H1 (cell line): ENCODE measurements around the gene PLTP. TPM values are rescaled to one million over a fixed set of nuclear protein-coding genes. Genes with fewer than 3 reads are reported as not detected.

Experiments used
- CTCF ChIA-PET: fragments of 300-600 bp; sonication (Branson Sonifier 250); formaldehyde crosslinking; loops from one replicate; lab custom pipeline; 2021; ENCODE audit not compliant: partially characterized antibody; lab: Charles Lee
- POLR2A ChIA-PET: fragments of 300-600 bp; sonication (Branson Sonifier 250); formaldehyde crosslinking; loops from one replicate; lab custom pipeline; 2021; ENCODE audit warnings: inconsistent platforms; ENCODE audit not compliant: partially characterized antibody; lab: Charles Lee
- DNase-seq, 2 experiments: peaks; one replicate each; pipeline versions ENCODE4 v3.0.0 to v3.0.0-alpha.2; 2010 to 2022; ENCODE audit warnings: low spot score in 2 of 2, low read depth in 1 of 2, mixed read lengths in 1 of 2
- FAIRE-seq: peaks from 2 replicates; lab custom pipeline; 2011; peaks lifted over from hg19 to GRCh38; lab: Jason Lieb, UNC
- H2AFZ ChIP-seq: 2 replicates; pipeline ENCODE4 v1.8.1; 2012; ENCODE audit warnings: low read length, inconsistent platforms
- H2AK5ac ChIP-seq: 2 replicates; pipeline ENCODE4 v1.6.1; 2013; ENCODE audit warnings: low read depth, low read length
- H2BK120ac ChIP-seq: replicated peaks from 2 replicates; pipeline ENCODE3; 2013; ENCODE audit warnings: low read depth, low read length, inconsistent platforms
- H2BK12ac ChIP-seq: 2 replicates; pipeline ENCODE4 v1.6.1; 2013; ENCODE audit warnings: low read depth, low read length
- H2BK15ac ChIP-seq: 2 replicates; pipeline ENCODE4 v1.6.1; 2013; ENCODE audit warnings: low read length
- H2BK20ac ChIP-seq: 2 replicates; pipeline ENCODE4 v1.6.1; 2013; ENCODE audit warnings: low read length
- H2BK5ac ChIP-seq: 2 replicates; pipeline ENCODE4 v1.6.1; 2013; ENCODE audit warnings: low read depth, low read length
- H3K14ac ChIP-seq: 2 replicates; pipeline ENCODE4 v1.6.1; 2013; ENCODE audit warnings: inconsistent platforms; ENCODE audit not compliant: insufficient read length
- H3K18ac ChIP-seq: 2 replicates; pipeline ENCODE4 v1.6.1; 2013; ENCODE audit warnings: low read length; ENCODE audit errors: extremely low read depth
- H3K23ac ChIP-seq: 2 replicates; pipeline ENCODE4 v1.6.1; 2013; ENCODE audit warnings: inconsistent platforms; ENCODE audit not compliant: insufficient read length
- H3K23me2 ChIP-seq: 2 replicates; pipeline ENCODE4 v1.6.1; 2013; ENCODE audit warnings: low read depth, low read length
- H3K27ac ChIP-seq: 2 replicates; pipeline ENCODE4 v1.6.1; 2011; ENCODE audit warnings: low read depth, low read length, inconsistent platforms
- H3K27me3 ChIP-seq, 4 experiments: replicated peaks in 1 of 4; 1 replicate in 1 of 4; 2 replicates in 3 of 4; pipeline versions ENCODE4 v1.6.1 to v1.8.1; 2011 to 2013; ENCODE audit warnings: low read length in 3 of 4, mild to moderate bottlenecking in 3 of 4, inconsistent platforms in 2 of 4, mixed read lengths in 2 of 4, moderate library complexity in 1 of 4; ENCODE audit not compliant: control insufficient read depth in 3 of 4, insufficient read depth in 3 of 4; ENCODE audit errors: extremely low read depth in 1 of 4
- H3K36me3 ChIP-seq, 4 experiments: 2 replicates each; pipeline versions ENCODE4 v1.6.1 to v1.8.1; 2011 to 2013; ENCODE audit warnings: mild to moderate bottlenecking in 4 of 4, low read length in 3 of 4, moderate library complexity in 2 of 4, control low read depth in 1 of 4, inconsistent platforms in 1 of 4; ENCODE audit not compliant: insufficient read depth in 4 of 4, control insufficient read depth in 2 of 4
- H3K4ac ChIP-seq: replicated peaks from 2 replicates; pipeline ENCODE3; 2013; ENCODE audit warnings: low read length, low read depth, mixed read lengths, inconsistent platforms; ENCODE audit not compliant: insufficient read length
- H3K4me1 ChIP-seq, 4 experiments: replicated peaks in 1 of 4; 1 replicate in 1 of 4; 2 replicates in 3 of 4; pipeline versions ENCODE4 v1.6.1 to v1.8.1; 2011 to 2013; ENCODE audit warnings: low read length in 3 of 4, inconsistent platforms in 2 of 4, mixed read lengths in 1 of 4; ENCODE audit not compliant: insufficient read depth in 4 of 4, control insufficient read depth in 3 of 4
- H3K4me2 ChIP-seq, 2 experiments: 2 replicates each; pipeline versions ENCODE4 v1.6.1 to v1.8.1; 2011 to 2013; ENCODE audit warnings: low read depth in 2 of 2, low read length in 2 of 2, control low read depth in 1 of 2, inconsistent platforms in 1 of 2, mild to moderate bottlenecking in 1 of 2; ENCODE audit not compliant: insufficient read depth in 1 of 2
- H3K4me3 ChIP-seq, 4 experiments: fragments of 200-600, 300-600 bp in 1 of 4; sonication (generic), shearing (Covaris generic), sonication (Bioruptor Twin) in 1 of 4; 2 replicates each; pipeline versions ENCODE4 v1.5.1 to v1.8.1; 2011 to 2016; ENCODE audit warnings: low read length in 4 of 4, low read depth in 3 of 4, control low read depth in 2 of 4, inconsistent platforms in 2 of 4, mild to moderate bottlenecking in 2 of 4, mixed read lengths in 1 of 4, moderate library complexity in 1 of 4; ENCODE audit not compliant: insufficient read depth in 2 of 4; ENCODE audit errors: extremely low read depth in 1 of 4
- H3K56ac ChIP-seq: replicated peaks from 2 replicates; pipeline ENCODE3; 2013; ENCODE audit warnings: low read depth, mild to moderate bottlenecking, mixed read lengths, low read length, inconsistent platforms; ENCODE audit not compliant: insufficient read length
- H3K79me1 ChIP-seq: 2 replicates; pipeline ENCODE4 v1.6.1; 2013; ENCODE audit warnings: low read depth, low read length, control low read depth
- H3K79me2 ChIP-seq, 2 experiments: 2 replicates each; pipeline versions ENCODE4 v1.6.1 to v1.8.1; 2012 to 2013; ENCODE audit warnings: low read length in 2 of 2, mild to moderate bottlenecking in 2 of 2, inconsistent platforms in 1 of 2; ENCODE audit not compliant: insufficient read depth in 2 of 2, control insufficient read depth in 1 of 2
- H3K9ac ChIP-seq, 4 experiments: replicated peaks in 1 of 4; 1 replicate in 1 of 4; 2 replicates in 3 of 4; pipeline versions ENCODE4 v1.6.1 to v1.8.1; 2011 to 2013; ENCODE audit warnings: low read depth in 3 of 4, low read length in 3 of 4, control low read depth in 2 of 4, mild to moderate bottlenecking in 2 of 4, moderate library complexity in 2 of 4, inconsistent platforms in 1 of 4; ENCODE audit errors: extremely low read depth in 1 of 4
- H3K9me3 ChIP-seq, 2 experiments: 2 replicates each; pipeline versions ENCODE4 v1.6.1 to v1.8.1; 2012 to 2013; ENCODE audit warnings: mild to moderate bottlenecking in 2 of 2, moderate library complexity in 2 of 2, control low read depth in 1 of 2, inconsistent platforms in 1 of 2, low read depth in 1 of 2, low read length in 1 of 2, mixed read lengths in 1 of 2; ENCODE audit not compliant: insufficient read depth in 2 of 2
- H4K20me1 ChIP-seq, 2 experiments: replicated peaks in 1 of 2; 2 replicates each; pipeline versions ENCODE3 to v1.8.1; 2011 to 2013; ENCODE audit warnings: inconsistent platforms in 2 of 2, low read length in 2 of 2, mild to moderate bottlenecking in 1 of 2; ENCODE audit not compliant: insufficient read depth in 2 of 2, control insufficient read depth in 1 of 2
- H4K5ac ChIP-seq: 2 replicates; pipeline ENCODE4 v1.6.1; 2013; ENCODE audit warnings: low read length, low read depth, mixed read lengths, inconsistent platforms; ENCODE audit not compliant: insufficient read length
- H4K8ac ChIP-seq: 2 replicates; pipeline ENCODE4 v1.8.0; 2013; ENCODE audit warnings: mild to moderate bottlenecking, moderate library complexity, low read length, inconsistent platforms; ENCODE audit not compliant: insufficient read depth; ENCODE audit errors: extremely low read depth
- H4K91ac ChIP-seq: replicated peaks from 2 replicates; pipeline ENCODE3; 2013; ENCODE audit warnings: low read length, mixed read lengths, inconsistent platforms; ENCODE audit not compliant: insufficient read length
- BACH1 ChIP-seq: IDR thresholded peaks from 2 replicates; pipeline ENCODE4 v1.6.1; 2012; ENCODE audit warnings: low read length, improper control_type of control experiment
- CTBP2 ChIP-seq: IDR thresholded peaks from 2 replicates; pipeline ENCODE4 v1.7.0; 2011; ENCODE audit warnings: borderline replicate concordance, mild to moderate bottlenecking, moderate library complexity, mixed read lengths, low read length; ENCODE audit not compliant: insufficient read depth, insufficient read length
- FOSL1 ChIP-seq: IDR thresholded peaks from 2 replicates; pipeline ENCODE4 v1.6.1; 2011; ENCODE audit warnings: mild to moderate bottlenecking, low read depth, low read length, moderate library complexity; ENCODE audit not compliant: insufficient read depth
- GTF2F1 ChIP-seq: IDR thresholded peaks from 2 replicates; pipeline ENCODE4 v1.6.1; 2012; ENCODE audit warnings: low read depth, low read length, improper control_type of control experiment, borderline replicate concordance
- KDM4A ChIP-seq: IDR thresholded peaks from one replicate; pipeline ENCODE4 v1.7.1; 2012; ENCODE audit warnings: low read depth, mild to moderate bottlenecking, moderate library complexity, low read length, inconsistent platforms; ENCODE audit not compliant: severe bottlenecking
- RBBP5 ChIP-seq: IDR thresholded peaks from 2 replicates; pipeline ENCODE4 v1.7.1; 2012; ENCODE audit warnings: low read depth, mild to moderate bottlenecking, inconsistent platforms, low read length, moderate library complexity, borderline replicate concordance
- RNF2 ChIP-seq: fragments of 200-900, 300-1000 bp; sonication (generic); IDR thresholded peaks from 2 replicates; pipeline ENCODE4 v1.7.1; 2016; ENCODE audit warnings: borderline replicate concordance, low read depth, mild to moderate bottlenecking, antibody characterized with exemption, low read length; ENCODE audit not compliant: poor library complexity, severe bottlenecking; ENCODE audit errors: missing control alignments
- SIN3A ChIP-seq, 2 experiments: IDR thresholded peaks in 1 of 2; conservative IDR thresholded peaks in 1 of 2; 2 replicates each; pipeline ENCODE4 v1.6.1; 2011 to 2012; ENCODE audit warnings: low read length in 2 of 2, improper control_type of control experiment in 1 of 2, low read depth in 1 of 2, mild to moderate bottlenecking in 1 of 2
- SRF ChIP-seq: IDR thresholded peaks from 2 replicates; pipeline ENCODE4 v1.6.1; 2011; ENCODE audit warnings: mild to moderate bottlenecking, low read depth, low read length, moderate library complexity
- TCF12 ChIP-seq: IDR thresholded peaks from 2 replicates; pipeline ENCODE4 v1.6.1; 2011; ENCODE audit warnings: low read depth, mild to moderate bottlenecking, low read length
- TEAD4 ChIP-seq: IDR thresholded peaks from 2 replicates; pipeline ENCODE4 v1.6.1; 2012; ENCODE audit warnings: low read depth, low read length, inconsistent platforms, mixed read lengths
- WGBS, 2 experiments: shearing (Covaris generic) in 1 of 2; methylation state at CpG; one replicate each; pipeline versions ENCODE4 v1.1.6 to v1.1.7; 2013 to 2015; ENCODE audit warnings: low lambda C conversion rate in 2 of 2, mixed read lengths in 2 of 2, inconsistent platforms in 1 of 2, low coverage in 1 of 2, missing lambda C conversion rate in 1 of 2; ENCODE audit not compliant: insufficient replicate concordance in 2 of 2, insufficient coverage in 1 of 2, insufficient read length in 1 of 2; ENCODE audit errors: extremely low coverage in 1 of 2, missing lambda C conversion rate in 1 of 2; 5-methylcytosine and 5-hydroxymethylcytosine counted together
- polyA plus RNA-seq, 7 experiments: library from polyadenylated mRNA; depleted of rRNA in 3 of 7; stranded (reverse) in 5 of 7; unstranded in 2 of 7; fragments of >200 nt in 5 of 7; fragments of 200-250 nt in 2 of 7; gene quantifications; 1 replicate in 5 of 7; 2 replicates in 1 of 7; 4 replicates in 1 of 7; pipeline versions ENCODE4 v1.2.1 to v1.2.3, GENCODE V29; 2011 to 2013; ENCODE audit warnings: missing spikeins in 2 of 7, mixed read lengths in 2 of 7
- total RNA-seq: library from RNA; stranded (reverse); fragmentation: NEBNext Ultra II Directional; extraction: Animal tissue kit (Norgen Biotek cat#: 25700); gene quantifications from 2 replicates; pipeline ENCODE4 v1.2.1, GENCODE V29; 2021

Gene PLTP
- total and polyA plus RNA-seq, 2 of the 8 experiments (the other 6 are each of a cell fraction or from before 2014, with no cell fraction given), result 120 to 194 TPM

GRCh38 chr20:45927071-45927878, 15.3 kb upstream of the PLTP start:
- Histone ChIP-seq H4K8ac (no peak overlapping the region), H3K79me1 (no peaks in the 10 kb centered on the region), H3K9ac (no peak overlapping the region), H3K56ac (no peak overlapping the region), H3K14ac (no peak overlapping the region), H3K18ac (no peak overlapping the region), H2BK15ac (no peak overlapping the region), H3K23me2 (no peaks in the 10 kb centered on the region), H2BK12ac (no peak overlapping the region), H2BK120ac (no peak overlapping the region), H3K4ac (no peak overlapping the region), H3K4me1 (peaks cover 3 to 5% (median 4%) of the 10 kb centered on the region in 4 experiments; a peak in 4 of 7 replicates), H4K20me1 (no peaks in the 10 kb centered on the region), H4K5ac (no peak overlapping the region), H3K4me3 (no peak overlapping the region), H3K27ac (no peak overlapping the region), H2BK20ac (no peak overlapping the region), H2AFZ (no peak overlapping the region), H4K91ac (no peak overlapping the region), H3K79me2 (no peaks in the 10 kb centered on the region; a peak in 1 of 4 replicates), H3K4me2 (no peak overlapping the region), H3K36me3 (no peaks in the 10 kb centered on the region), H3K9me3 (no peaks in the 10 kb centered on the region), H2AK5ac (no peak overlapping the region), H3K23ac (no peak overlapping the region), H3K27me3 (no peaks in the 10 kb centered on the region), H2BK5ac (no peak overlapping the region)
- FAIRE-seq (no peak), DNase-seq (no peak)
- CTCF ChIA-PET, result interaction anchor here (0.6 to 2.4 kb wide), 8 partner anchors 7 to 60 kb away, joined by 3 to 10 read pairs (median 4); no protein-coding TSS in a partner anchor
- WGBS, 2 experiments, result 91% methylated on average over 14 of the region's 14 CpGs; no CpG with 5 or more reads in 1 of the 2 experiments
- POLR2A ChIA-PET, result interaction anchor here (0.8 to 18.4 kb wide), 12 partner anchors 5 to 88 kb away, joined by 3 to 283 read pairs (median 9); partner anchors contain the start of genes CTSA, NEURL2, PCIF1 and PLTP
- TF ChIP-seq FOSL1 (no peak), RBBP5 (no peak), KDM4A (no peak), SIN3A (conservative IDR thresholded peaks at IDR 0.05 in 1 of 2, IDR thresholded peaks at IDR 0.05 in 1 of 2; ENCODE audit: low read depth in 1 of 2, low read length in 2 of 2) (no peak), CTBP2 (no peak), GTF2F1 (no peak), SRF (no peak), TCF12 (no peak), BACH1 (no peak), RNF2 (no peak), TEAD4 (no peak)
